HG03354 (cell line): Measurements from ENCODE around the gene USP49.

ENCODE experiments used
- ATAC-seq: cut with Tn5 transposase; IDR thresholded peaks from one replicate; pipeline ENCODE4 v1.9.1; 2021; ENCODE audit warnings: mild to moderate bottlenecking; ENCODE audit not compliant: unreplicated experiment, poor library complexity, severe bottlenecking

USP49 gene

GRCh38 chr6:41881506-41881905 lies 13.7 kb downstream of the USP49 start:
- ATAC-seq: no peak

GRCh38 chr6:41878961-41879405 lies 16.2 kb downstream of the USP49 start:
- no peak for ATAC-seq

- ATAC-seq: no peak
These were observed 16.9 kb downstream of the USP49 start for GRCh38 chr6:41878246-41878645.

- no peak for ATAC-seq
These were observed 18.0 kb downstream of the USP49 start for GRCh38 chr6:41877051-41877680.

GRCh38 chr6:41874741-41875140 lies 20.4 kb downstream of the USP49 start:
- no peak for ATAC-seq

GRCh38 chr6:41872147-41872546 lies 23.0 kb downstream of the USP49 start:
- ATAC-seq: no peak

- no peak for ATAC-seq
These were observed 23.5 kb downstream of the USP49 start for GRCh38 chr6:41871691-41872090.

GRCh38 chr6:41859356-41859755 lies 35.8 kb downstream of the USP49 start:
- no peak for ATAC-seq

- no peak for ATAC-seq
These were observed 36.5 kb downstream of the USP49 start for GRCh38 chr6:41858703-41859102.

- no peak for ATAC-seq
These were observed 44.3 kb downstream of the USP49 start for GRCh38 chr6:41850861-41851260.

- no peak for ATAC-seq
These were observed 48.4 kb downstream of the USP49 start for GRCh38 chr6:41846666-41847237.

- ATAC-seq: no peak
These were observed 52.0 kb downstream of the USP49 start for GRCh38 chr6:41843178-41843577.

- ATAC-seq: no peak
These were observed 54.8 kb downstream of the USP49 start for GRCh38 chr6:41840326-41840725.

- ATAC-seq: no peak
These were observed 58.5 kb downstream of the USP49 start for GRCh38 chr6:41836660-41837052.

GRCh38 chr6:41836022-41836659 lies 59.0 kb downstream of the USP49 start:
- ATAC-seq: no peak

GRCh38 chr6:41832263-41832662 lies 62.9 kb downstream of the USP49 start:
- no peak for ATAC-seq

- ATAC-seq: no peak
These were observed 68.7 kb downstream of the USP49 start for GRCh38 chr6:41826343-41827022.

GRCh38 chr6:41824571-41825569 lies 70.3 kb downstream of the USP49 start:
- no peak for ATAC-seq

- no peak for ATAC-seq
These were observed 72.0 kb downstream of the USP49 start for GRCh38 chr6:41823178-41823577.

GRCh38 chr6:41822021-41822420 lies 73.2 kb downstream of the USP49 start:
- no peak for ATAC-seq
